HG03108 (cell line): ENCODE results near the gene MIP.
"Not testable (repeated sequence)": the region's sequence is repeated elsewhere in the genome, so short reads cannot be mapped to it uniquely, and the experiment has no call there.

Source experiments
- ATAC-seq: cut with Tn5 transposase; IDR thresholded peaks from one replicate; pipeline ENCODE4 v1.9.1; 2021; ENCODE audit warnings: moderate library complexity; ENCODE audit not compliant: unreplicated experiment

The MIP gene

DNA sequence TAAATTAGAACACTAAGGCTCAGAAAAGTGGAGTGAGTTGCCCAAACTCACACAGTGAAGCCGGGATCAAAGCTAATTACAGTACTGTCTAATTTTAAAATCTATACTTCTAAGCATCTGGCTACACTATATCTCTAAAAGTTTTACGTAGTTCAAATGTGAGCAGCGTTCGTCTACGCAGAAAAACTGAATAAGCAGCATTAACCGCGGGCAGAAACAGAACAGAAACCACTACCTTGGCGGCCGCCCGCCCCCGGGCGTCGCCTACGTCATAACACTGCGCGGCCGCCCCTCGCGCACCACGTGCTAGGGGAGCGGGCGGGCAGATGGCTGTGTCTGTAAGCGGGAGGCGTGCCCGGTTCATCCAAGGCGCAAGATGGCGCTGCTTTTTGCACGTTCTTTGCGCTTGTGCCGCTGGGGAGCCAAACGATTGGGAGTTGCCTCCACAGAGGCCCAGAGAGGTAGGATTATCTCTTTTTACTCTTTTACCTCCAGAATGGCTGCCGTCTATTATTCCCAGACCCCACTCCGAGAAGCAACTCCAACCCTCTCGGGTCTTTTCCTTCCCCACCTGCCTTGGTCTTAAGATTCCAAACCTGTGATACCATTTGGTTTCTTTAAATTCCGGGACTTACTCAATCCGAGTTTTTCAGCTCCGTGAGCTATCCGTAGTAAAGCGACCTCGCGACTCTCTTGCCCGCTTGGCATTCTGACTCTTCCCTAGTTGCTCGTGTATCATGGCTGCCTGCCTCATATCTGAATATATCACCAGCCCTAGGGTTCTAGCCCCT is 14.0 kb upstream of the MIP start, which contains the start of gene SPRYD4:
SPRYD4 (plus strand) TSS at position 363 of the 791 bp plus-strand sequence; CDS start at position 377, 14 bp downstream.
- ATAC-seq, result peak; percentile 92

GRCh38 chr12:56462565-56462964 is 8.1 kb upstream of the MIP start:
- no peak for ATAC-seq

DNA sequence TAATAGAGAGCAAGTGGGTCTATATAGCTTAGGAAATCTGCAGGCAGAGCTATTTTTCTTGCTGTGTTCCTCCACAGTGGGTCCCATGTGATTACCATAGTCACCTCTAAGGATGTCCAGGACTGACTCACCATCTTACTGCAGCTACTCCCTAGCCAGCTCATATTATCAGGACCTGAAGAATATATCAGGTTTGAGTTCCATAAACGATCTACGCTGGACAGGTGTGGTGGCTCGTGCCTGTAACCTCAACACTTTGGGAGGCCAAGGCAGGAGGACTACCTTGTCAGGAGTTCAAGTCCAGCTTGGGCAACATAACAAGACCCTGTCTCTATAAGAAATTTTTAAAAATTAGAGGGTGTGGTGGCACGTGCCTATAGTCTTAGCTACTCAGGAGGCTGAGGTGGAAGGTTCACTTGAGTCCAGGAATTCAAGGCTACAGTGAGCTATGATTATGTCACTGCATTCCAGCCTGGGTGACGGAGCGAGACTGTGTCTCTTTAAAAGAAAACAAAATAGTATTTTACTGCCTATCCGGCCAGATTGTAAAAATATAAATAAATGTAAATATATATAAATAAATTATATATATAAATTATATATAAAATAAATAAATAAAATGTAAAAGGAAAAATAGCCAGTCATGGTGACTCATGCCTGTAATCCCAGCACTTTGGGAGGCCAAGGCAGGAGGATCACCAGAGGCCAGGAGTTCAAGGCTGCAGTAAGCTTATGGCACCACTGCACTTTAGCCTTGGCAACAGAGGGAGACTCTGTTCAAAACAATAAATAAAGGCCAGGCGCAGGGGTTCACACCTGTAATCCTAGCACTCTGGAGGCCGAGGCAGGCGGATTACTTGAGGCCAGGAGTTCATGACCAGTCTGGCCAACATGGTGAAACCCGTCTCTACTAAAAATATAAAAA is 7.0 kb upstream of the MIP start:
- ATAC-seq, result no peak

GRCh38 chr12:56457817-56458216 is 3.4 kb upstream of the MIP start:
- no peak for ATAC-seq

DNA sequence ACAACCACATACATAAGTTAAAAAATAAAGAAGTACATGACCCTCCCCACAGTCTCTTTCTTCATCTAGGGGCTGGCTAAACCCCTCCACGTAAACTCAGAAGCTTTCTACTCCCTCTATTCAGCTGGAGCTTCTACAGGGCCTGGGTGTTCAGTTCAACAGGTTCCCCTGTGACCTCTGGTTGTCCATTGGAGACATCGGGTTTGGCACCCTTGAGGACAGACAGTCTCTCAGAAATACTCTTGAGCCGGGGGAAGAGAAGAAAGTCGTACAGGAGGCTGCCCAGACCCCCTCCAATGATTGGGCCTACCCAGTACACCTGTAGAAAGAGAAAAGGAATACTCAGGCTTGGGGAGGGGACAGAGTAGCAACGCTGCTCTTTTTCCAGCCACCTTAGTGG is 3.3 kb downstream of the MIP start:
- no peak for ATAC-seq

- ATAC-seq, result no peak
Observed at GRCh38 chr12:56450241-56450640, 4.2 kb downstream of the MIP start.

GRCh38 chr12:56449622-56449984 is 4.9 kb downstream of the MIP start:
- ATAC-seq, result no peak

GRCh38 chr12:56448860-56449621 is 5.4 kb downstream of the MIP start, which contains the start of gene TIMELESS:
Gene TIMELESS (minus strand): TSS chr12:56449426. CDS start chr12:56434170, 15,256 bp downstream.
- ATAC-seq, result peak; percentile 92

DNA sequence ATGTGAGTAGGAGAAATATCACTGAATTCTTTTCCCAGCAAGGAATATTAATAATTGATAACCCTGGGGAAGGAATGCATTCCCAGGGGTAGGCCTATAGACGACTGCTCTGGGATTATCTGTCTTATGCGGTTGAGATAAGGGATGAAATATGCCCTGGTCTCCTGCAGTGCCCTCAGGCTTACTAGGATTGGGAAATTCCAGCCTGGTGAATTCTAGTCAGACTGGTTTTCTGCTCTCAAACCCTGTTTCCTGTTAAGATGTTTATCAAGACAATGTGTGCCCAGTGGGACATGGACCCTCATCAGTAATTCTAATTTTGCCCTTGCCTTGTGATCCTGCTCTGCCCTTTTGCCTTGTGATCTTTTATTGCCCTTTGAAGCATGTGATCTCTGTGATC is 11.2 kb downstream of the MIP start:
- not testable (repeated sequence) for ATAC-seq

- no peak for ATAC-seq
Observed at GRCh38 chr12:56437430-56438176, 16.9 kb downstream of the MIP start.

- no peak for ATAC-seq
Observed at GRCh38 chr12:56434828-56435227, 19.6 kb downstream of the MIP start.

DNA sequence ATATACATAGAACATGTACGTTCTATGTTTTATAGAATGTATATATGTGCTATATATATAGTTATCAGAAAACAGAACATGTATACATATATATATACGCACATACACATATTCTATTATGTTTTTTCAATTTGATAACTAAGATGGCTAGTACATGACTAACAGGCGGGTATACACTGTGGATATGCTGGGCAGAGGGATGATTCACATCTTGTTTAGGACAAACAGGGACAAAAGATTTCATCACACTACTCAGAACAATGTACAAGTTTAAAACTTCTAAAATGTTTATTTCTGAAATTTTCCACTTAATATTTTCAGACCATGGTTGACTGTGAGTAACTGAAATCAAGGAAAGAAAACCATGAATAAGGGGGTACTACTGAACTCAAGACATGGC is 22.6 kb downstream of the MIP start:
- ATAC-seq, result no peak

- no peak for ATAC-seq
Observed at GRCh38 chr12:56431288-56431687, 23.2 kb downstream of the MIP start.

GRCh38 chr12:56425940-56426438 is 28.5 kb downstream of the MIP start:
- no peak for ATAC-seq

GRCh38 chr12:56425193-56425592 is 29.3 kb downstream of the MIP start:
- no peak for ATAC-seq

- no peak for ATAC-seq
Observed at GRCh38 chr12:56420411-56420810, 34.0 kb downstream of the MIP start.

DNA sequence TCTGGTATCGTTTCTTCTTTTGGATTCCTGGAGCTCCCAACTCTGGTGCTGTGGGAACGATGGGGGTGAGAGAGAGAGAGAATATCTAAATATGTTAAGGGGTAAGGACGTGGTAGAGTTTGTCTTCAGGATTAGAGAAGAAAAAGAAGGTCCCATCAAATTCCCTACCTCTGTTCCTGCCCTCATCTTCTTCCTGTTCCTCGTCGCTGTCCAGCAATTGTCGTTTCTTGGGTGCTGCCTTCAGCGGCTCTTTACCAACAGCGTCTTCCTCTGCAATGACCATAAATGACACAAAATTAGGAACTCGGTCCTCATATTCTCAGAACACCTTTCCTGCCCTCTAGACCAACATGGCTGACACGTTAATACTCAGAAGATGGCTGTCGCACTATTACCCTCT is 36.7 kb downstream of the MIP start:
- ATAC-seq, result no peak

DNA sequence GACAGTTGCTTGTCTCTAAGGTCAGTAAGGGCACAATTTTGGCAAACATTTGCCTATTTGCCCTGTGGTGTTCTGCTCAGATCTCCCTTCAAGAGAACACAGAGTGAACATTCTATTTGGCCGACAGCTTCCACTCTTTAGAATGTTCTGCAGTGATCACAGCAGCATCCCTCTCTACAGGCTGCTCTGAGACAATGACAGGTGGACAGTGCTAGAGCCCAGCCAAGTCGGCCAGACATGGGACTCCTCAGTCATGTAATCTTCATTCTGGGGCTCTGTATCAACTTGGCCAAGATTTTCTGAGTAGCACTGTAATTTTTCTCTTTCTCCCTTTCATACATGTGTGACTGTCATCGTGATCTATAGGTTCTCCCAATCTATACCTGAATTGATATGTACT is 40.1 kb downstream of the MIP start:
- ATAC-seq, result no peak

- no peak for ATAC-seq
Observed at GRCh38 chr12:56413392-56413791, 41.1 kb downstream of the MIP start.
